ENCODE data around the gene NPR3. TPM values are rescaled to one million over a fixed set of nuclear protein-coding genes. Genes with fewer than 3 reads are reported as not detected.

Gene NPR3
- total and polyA plus RNA-seq, 4 donors, result 6.8 to 41.0 (median 14.0) TPM

- Histone ChIP-seq H3K4me1 (ENCODE audit: control insufficient read depth, insufficient read depth, low read length) (no peaks in the 10 kb centered on the region), H3K4me3 (ENCODE audit: low read depth, low read length) (no peak overlapping the region), H3K27ac (ENCODE audit: low read depth, low read length) (no peak overlapping the region), H3K9me3 (ENCODE audit: control insufficient read depth, insufficient read depth, low read length) (peaks cover 3% of the 10 kb centered on the region), H3K27me3 (ENCODE audit: control insufficient read depth, insufficient read depth, low read length) (no peaks in the 10 kb centered on the region), H3K36me3 (ENCODE audit: control insufficient read depth, insufficient read depth, low read length) (no peaks in the 10 kb centered on the region)
- DNase-seq (ENCODE audit: low read depth in 4 of 6, low spot score in 6 of 6), result no peak
These were observed 103.0 kb downstream of the NPR3 start for GRCh38 chr5:32814141-32814540.

- Histone ChIP-seq H3K4me3 (ENCODE audit: low read depth, low read length) (no peak overlapping the region), H3K36me3 (ENCODE audit: control insufficient read depth, insufficient read depth, low read length) (no peaks in the 10 kb centered on the region), H3K4me1 (ENCODE audit: control insufficient read depth, insufficient read depth, low read length) (no peaks in the 10 kb centered on the region), H3K27ac (ENCODE audit: low read depth, low read length) (no peak overlapping the region), H3K9me3 (ENCODE audit: control insufficient read depth, insufficient read depth, low read length) (peaks cover 3% of the 10 kb centered on the region), H3K27me3 (ENCODE audit: control insufficient read depth, insufficient read depth, low read length) (no peaks in the 10 kb centered on the region)
- no peak for DNase-seq (ENCODE audit: low read depth in 4 of 6, low spot score in 6 of 6)
These were observed 103.5 kb downstream of the NPR3 start for GRCh38 chr5:32814620-32815019.

GRCh38 chr5:32827981-32828380 lies 116.9 kb downstream of the NPR3 start:
- Histone ChIP-seq H3K9me3 (ENCODE audit: control insufficient read depth, insufficient read depth, low read length) (no peaks in the 10 kb centered on the region), H3K4me1 (ENCODE audit: control insufficient read depth, insufficient read depth, low read length) (no peaks in the 10 kb centered on the region), H3K27ac (ENCODE audit: low read depth, low read length) (no peak overlapping the region), H3K4me3 (ENCODE audit: low read depth, low read length) (no peak overlapping the region), H3K27me3 (ENCODE audit: control insufficient read depth, insufficient read depth, low read length) (no peaks in the 10 kb centered on the region), H3K36me3 (ENCODE audit: control insufficient read depth, insufficient read depth, low read length) (no peaks in the 10 kb centered on the region)
- WGBS (ENCODE audit: insufficient coverage), result no CpG with 5 or more reads among the region's 1 CpG
- no peak for DNase-seq (ENCODE audit: low read depth in 4 of 6, low spot score in 6 of 6)

- no peak overlapping the region for H3K27ac ChIP-seq (ENCODE audit: low read depth, low read length)
- H3K4me1 ChIP-seq (ENCODE audit: control insufficient read depth, insufficient read depth, low read length), result no peaks in the 10 kb centered on the region
- no peak overlapping the region for H3K4me3 ChIP-seq (ENCODE audit: low read depth, low read length)
- 100% methylated on average over 1 of the region's 2 CpGs for WGBS (ENCODE audit: insufficient coverage)
- H3K9me3 ChIP-seq (ENCODE audit: control insufficient read depth, insufficient read depth, low read length), result no peaks in the 10 kb centered on the region
- DNase-seq (ENCODE audit: low read depth in 4 of 6, low spot score in 6 of 6), result no peak
- no peaks in the 10 kb centered on the region for H3K36me3 ChIP-seq (ENCODE audit: control insufficient read depth, insufficient read depth, low read length)
- no peaks in the 10 kb centered on the region for H3K27me3 ChIP-seq (ENCODE audit: control insufficient read depth, insufficient read depth, low read length)
These were observed 117.4 kb downstream of the NPR3 start for GRCh38 chr5:32828492-32828891.

- H3K4me3 ChIP-seq (ENCODE audit: low read depth, low read length), result no peak overlapping the region
- no peak for DNase-seq (ENCODE audit: low read depth in 4 of 6, low spot score in 6 of 6)
- no peaks in the 10 kb centered on the region for H3K36me3 ChIP-seq (ENCODE audit: control insufficient read depth, insufficient read depth, low read length)
- no peaks in the 10 kb centered on the region for H3K27me3 ChIP-seq (ENCODE audit: control insufficient read depth, insufficient read depth, low read length)
- H3K9me3 ChIP-seq (ENCODE audit: control insufficient read depth, insufficient read depth, low read length), result no peaks in the 10 kb centered on the region
- 67% methylated on average over 1 of the region's 1 CpG for WGBS (ENCODE audit: insufficient coverage)
- H3K4me1 ChIP-seq (ENCODE audit: control insufficient read depth, insufficient read depth, low read length), result no peaks in the 10 kb centered on the region
- no peak overlapping the region for H3K27ac ChIP-seq (ENCODE audit: low read depth, low read length)
These were observed 120.5 kb downstream of the NPR3 start for GRCh38 chr5:32831624-32832023.

- Histone ChIP-seq H3K36me3 (ENCODE audit: control insufficient read depth, insufficient read depth, low read length) (no peaks in the 10 kb centered on the region), H3K27me3 (ENCODE audit: control insufficient read depth, insufficient read depth, low read length) (no peaks in the 10 kb centered on the region), H3K4me3 (ENCODE audit: low read depth, low read length) (no peak overlapping the region), H3K9me3 (ENCODE audit: control insufficient read depth, insufficient read depth, low read length) (no peaks in the 10 kb centered on the region), H3K27ac (ENCODE audit: low read depth, low read length) (no peak overlapping the region), H3K4me1 (ENCODE audit: control insufficient read depth, insufficient read depth, low read length) (no peaks in the 10 kb centered on the region)
- no CpG with 5 or more reads among the region's 1 CpG for WGBS (ENCODE audit: insufficient coverage)
- DNase-seq (ENCODE audit: low read depth in 4 of 6, low spot score in 6 of 6), result no peak
These were observed 122.0 kb downstream of the NPR3 start for GRCh38 chr5:32833127-32833526.

GRCh38 chr5:32833663-32834062 lies 122.5 kb downstream of the NPR3 start:
- Histone ChIP-seq H3K27ac (ENCODE audit: low read depth, low read length) (no peak overlapping the region), H3K4me1 (ENCODE audit: control insufficient read depth, insufficient read depth, low read length) (no peaks in the 10 kb centered on the region), H3K9me3 (ENCODE audit: control insufficient read depth, insufficient read depth, low read length) (no peaks in the 10 kb centered on the region), H3K4me3 (ENCODE audit: low read depth, low read length) (no peak overlapping the region), H3K36me3 (ENCODE audit: control insufficient read depth, insufficient read depth, low read length) (no peaks in the 10 kb centered on the region), H3K27me3 (ENCODE audit: control insufficient read depth, insufficient read depth, low read length) (no peaks in the 10 kb centered on the region)
- no peak for DNase-seq (ENCODE audit: low read depth in 4 of 6, low spot score in 6 of 6)

- Histone ChIP-seq H3K4me3 (ENCODE audit: low read depth, low read length) (no peak overlapping the region), H3K27me3 (ENCODE audit: control insufficient read depth, insufficient read depth, low read length) (no peaks in the 10 kb centered on the region), H3K4me1 (ENCODE audit: control insufficient read depth, insufficient read depth, low read length) (no peaks in the 10 kb centered on the region), H3K9me3 (ENCODE audit: control insufficient read depth, insufficient read depth, low read length) (no peaks in the 10 kb centered on the region), H3K36me3 (ENCODE audit: control insufficient read depth, insufficient read depth, low read length) (no peaks in the 10 kb centered on the region), H3K27ac (ENCODE audit: low read depth, low read length) (no peak overlapping the region)
- no CpG with 5 or more reads among the region's 3 CpGs for WGBS (ENCODE audit: insufficient coverage)
- no peak for DNase-seq (ENCODE audit: low read depth in 4 of 6, low spot score in 6 of 6)
These were observed 123.1 kb downstream of the NPR3 start for GRCh38 chr5:32834251-32834650.

GRCh38 chr5:32836176-32836575 lies 125.1 kb downstream of the NPR3 start:
- Histone ChIP-seq H3K27ac (ENCODE audit: low read depth, low read length) (no peak overlapping the region), H3K4me1 (ENCODE audit: control insufficient read depth, insufficient read depth, low read length) (no peaks in the 10 kb centered on the region), H3K27me3 (ENCODE audit: control insufficient read depth, insufficient read depth, low read length) (no peaks in the 10 kb centered on the region), H3K9me3 (ENCODE audit: control insufficient read depth, insufficient read depth, low read length) (no peaks in the 10 kb centered on the region), H3K4me3 (ENCODE audit: low read depth, low read length) (no peak overlapping the region), H3K36me3 (ENCODE audit: control insufficient read depth, insufficient read depth, low read length) (no peaks in the 10 kb centered on the region)
- no peak for DNase-seq (ENCODE audit: low read depth in 4 of 6, low spot score in 6 of 6)
- 70% methylated on average over 2 of the region's 5 CpGs for WGBS (ENCODE audit: insufficient coverage)

GRCh38 chr5:32837211-32837610 lies 126.1 kb downstream of the NPR3 start:
- DNase-seq (ENCODE audit: low read depth in 4 of 6, low spot score in 6 of 6), result peak in 1 of 6 donors; percentile 35
- Histone ChIP-seq H3K4me1 (ENCODE audit: control insufficient read depth, insufficient read depth, low read length) (no peaks in the 10 kb centered on the region), H3K27me3 (ENCODE audit: control insufficient read depth, insufficient read depth, low read length) (no peaks in the 10 kb centered on the region), H3K36me3 (ENCODE audit: control insufficient read depth, insufficient read depth, low read length) (no peaks in the 10 kb centered on the region), H3K4me3 (ENCODE audit: low read depth, low read length) (no peak overlapping the region), H3K27ac (ENCODE audit: low read depth, low read length) (no peak overlapping the region), H3K9me3 (ENCODE audit: control insufficient read depth, insufficient read depth, low read length) (no peaks in the 10 kb centered on the region)
- 100% methylated on average over 1 of the region's 4 CpGs for WGBS (ENCODE audit: insufficient coverage)
